ENCODE results near the gene WFDC5.

WFDC5 gene

GRCh38 chr20:45096781-45097180 lies 18.2 kb downstream of the WFDC5 start:
- TF ChIP-seq, protein P1, sequence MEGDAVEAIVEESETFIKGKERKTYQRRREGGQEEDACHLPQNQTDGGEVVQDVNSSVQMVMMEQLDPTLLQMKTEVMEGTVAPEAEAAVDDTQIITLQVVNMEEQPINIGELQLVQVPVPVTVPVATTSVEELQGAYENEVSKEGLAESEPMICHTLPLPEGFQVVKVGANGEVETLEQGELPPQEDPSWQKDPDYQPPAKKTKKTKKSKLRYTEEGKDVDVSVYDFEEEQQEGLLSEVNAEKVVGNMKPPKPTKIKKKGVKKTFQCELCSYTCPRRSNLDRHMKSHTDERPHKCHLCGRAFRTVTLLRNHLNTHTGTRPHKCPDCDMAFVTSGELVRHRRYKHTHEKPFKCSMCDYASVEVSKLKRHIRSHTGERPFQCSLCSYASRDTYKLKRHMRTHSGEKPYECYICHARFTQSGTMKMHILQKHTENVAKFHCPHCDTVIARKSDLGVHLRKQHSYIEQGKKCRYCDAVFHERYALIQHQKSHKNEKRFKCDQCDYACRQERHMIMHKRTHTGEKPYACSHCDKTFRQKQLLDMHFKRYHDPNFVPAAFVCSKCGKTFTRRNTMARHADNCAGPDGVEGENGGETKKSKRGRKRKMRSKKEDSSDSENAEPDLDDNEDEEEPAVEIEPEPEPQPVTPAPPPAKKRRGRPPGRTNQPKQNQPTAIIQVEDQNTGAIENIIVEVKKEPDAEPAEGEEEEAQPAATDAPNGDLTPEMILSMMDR (conservative IDR thresholded peaks at IDR 0.05), result no peak
- H3K27ac ChIP-seq, result no peak overlapping the region; the same call in 1 of the 2 replicates

- TF ChIP-seq, protein P1 (conservative IDR thresholded peaks at IDR 0.05), result peak; percentile 93
- H3K27ac ChIP-seq, result peak overlapping the region; percentile 53; the same call in 1 of the 2 replicates
Measured at GRCh38 chr20:45095805-45096238, 19.2 kb downstream of the WFDC5 start.

GRCh38 chr20:45094864-45095574 lies 20.0 kb downstream of the WFDC5 start:
- peak overlapping the region; percentile 53; the same call in 1 of the 2 replicates for H3K27ac ChIP-seq
- TF ChIP-seq, protein P1 (conservative IDR thresholded peaks at IDR 0.05), result no peak

GRCh38 chr20:45094201-45094600 lies 20.8 kb downstream of the WFDC5 start:
- TF ChIP-seq, protein P1 (conservative IDR thresholded peaks at IDR 0.05), result no peak

GRCh38 chr20:45092898-45093297 lies 22.1 kb downstream of the WFDC5 start:
- no peak overlapping the region for H3K27ac ChIP-seq
- TF ChIP-seq, protein P1 (conservative IDR thresholded peaks at IDR 0.05), result no peak

More at GRCh38 chr20:45094201-45094600, 20.8 kb downstream of the WFDC5 start:
- no peak overlapping the region for H3K27ac ChIP-seq

GRCh38 chr20:45091366-45091765 lies 23.6 kb downstream of the WFDC5 start:
- no peak overlapping the region for H3K27ac ChIP-seq
- TF ChIP-seq, protein P1 (conservative IDR thresholded peaks at IDR 0.05), result no peak

DNA sequence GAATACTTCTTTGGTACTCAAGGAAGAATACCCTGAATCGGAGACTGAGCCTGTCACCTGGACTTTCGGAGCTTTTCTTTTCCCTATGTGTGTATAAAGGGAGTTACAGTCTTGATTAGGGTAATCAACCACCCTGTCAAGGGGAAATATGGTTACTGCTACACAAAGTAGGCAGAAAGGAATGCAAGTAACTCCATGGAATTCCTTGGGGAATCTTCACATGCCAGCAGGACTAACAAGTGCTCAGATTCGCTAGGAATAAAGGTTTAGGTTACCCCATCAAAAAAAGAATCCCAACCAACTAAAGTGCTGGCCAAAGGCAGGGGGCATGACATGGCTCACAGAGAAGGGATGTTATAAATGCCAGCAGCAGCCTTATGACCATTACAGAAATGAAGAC lies 24.5 kb downstream of the WFDC5 start:
- TF ChIP-seq, protein P1 (conservative IDR thresholded peaks at IDR 0.05), result no peak
- H3K27ac ChIP-seq, result no peak overlapping the region

Measured in VCaP (cell line).